Activated T-cell treated with anti-CD3 and anti-CD28 coated beads for 1 hour (primary cell): ENCODE measurements around the gene OASL.
"Not testable (repeated sequence)": the region's sequence is repeated elsewhere in the genome, so short reads cannot be mapped to it uniquely, and the experiment has no call there.

Experiments used
- DNase-seq: peaks from one replicate; pipeline ENCODE4 v3.0.0-alpha.2; 2020; ENCODE audit warnings: low read depth

OASL gene

DNA sequence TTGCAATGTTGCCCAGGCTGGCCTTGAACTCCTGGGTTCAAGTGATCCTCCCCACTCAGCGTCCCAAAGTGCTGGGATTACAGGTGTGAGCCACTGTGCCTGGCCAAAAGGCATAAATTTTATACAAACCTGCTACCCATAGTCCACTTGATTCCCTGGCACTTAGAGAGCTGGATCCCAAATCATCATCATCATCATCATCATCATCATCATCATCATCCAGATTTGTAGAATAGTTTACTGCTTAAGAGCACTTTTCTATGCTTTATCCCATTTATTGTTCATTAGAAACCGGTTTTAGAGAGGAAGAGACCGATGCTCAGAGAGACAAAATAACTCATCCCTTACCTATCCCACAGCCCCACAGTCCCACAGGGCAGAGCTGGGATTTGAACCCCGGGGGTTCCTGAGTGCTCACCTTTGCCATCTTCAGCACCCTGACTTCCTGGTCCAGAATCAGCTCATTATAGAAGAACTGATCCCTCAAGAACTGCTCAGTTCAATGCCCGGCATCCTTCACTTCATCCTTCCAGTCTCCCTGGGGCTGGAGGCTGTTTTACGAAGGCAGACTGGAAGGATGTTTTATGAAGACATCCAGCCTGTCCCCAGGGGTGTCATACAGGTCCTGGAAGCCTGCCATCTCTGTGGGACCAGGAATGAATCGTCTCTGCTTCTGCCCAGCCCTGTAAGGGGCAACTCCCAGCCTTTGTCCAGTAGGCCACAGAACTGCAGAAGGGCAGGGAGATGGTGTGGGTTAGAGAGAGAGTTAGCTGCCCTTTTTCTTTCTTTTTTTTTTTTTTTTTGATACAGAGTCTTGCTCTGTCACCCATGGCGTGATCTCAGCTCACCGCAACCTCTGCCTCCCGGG, 20.2 kb upstream of the OASL start:
- DNase-seq = no peak

DNA sequence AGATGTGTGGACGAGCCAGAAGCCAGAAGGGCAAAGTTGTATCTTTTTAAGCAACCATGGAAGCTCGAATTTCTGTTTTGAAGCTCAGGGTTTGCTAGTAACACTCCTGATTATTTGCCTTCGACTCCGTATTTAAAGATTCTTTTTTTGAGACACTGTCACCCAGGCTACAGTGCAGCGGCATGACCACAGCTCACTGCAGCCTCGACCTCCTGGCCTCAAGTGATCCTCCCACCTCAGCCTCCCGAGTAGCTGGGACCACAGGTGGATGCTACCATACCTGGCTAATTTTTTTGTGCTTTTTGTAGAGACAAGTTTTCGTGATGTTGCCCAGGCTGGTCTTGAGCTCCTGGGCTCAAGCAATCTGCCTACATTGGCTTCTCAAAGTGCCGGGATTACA, 18.7 kb upstream of the OASL start:
- DNase-seq = no peak

DNA sequence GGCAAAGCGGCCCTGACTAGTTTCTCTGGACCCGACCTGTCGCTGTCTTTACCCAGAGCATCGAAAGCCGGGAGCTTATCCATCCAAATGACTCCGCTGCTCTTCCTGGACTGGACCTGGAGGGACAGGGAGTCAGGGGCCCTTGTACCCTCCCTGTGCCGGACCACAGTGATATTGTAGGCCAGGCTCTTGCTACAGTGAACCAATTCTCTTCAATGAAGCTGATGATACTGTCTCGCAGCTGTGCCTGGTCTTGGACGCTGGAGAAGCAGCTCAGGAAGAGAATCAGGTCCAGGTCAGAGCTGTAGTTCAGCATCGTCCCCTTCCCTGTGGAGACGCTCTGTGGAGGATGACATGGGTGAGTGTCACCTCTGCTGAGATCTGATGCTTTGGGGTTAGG, 14.7 kb upstream of the OASL start:
- DNase-seq = no peak

DNA sequence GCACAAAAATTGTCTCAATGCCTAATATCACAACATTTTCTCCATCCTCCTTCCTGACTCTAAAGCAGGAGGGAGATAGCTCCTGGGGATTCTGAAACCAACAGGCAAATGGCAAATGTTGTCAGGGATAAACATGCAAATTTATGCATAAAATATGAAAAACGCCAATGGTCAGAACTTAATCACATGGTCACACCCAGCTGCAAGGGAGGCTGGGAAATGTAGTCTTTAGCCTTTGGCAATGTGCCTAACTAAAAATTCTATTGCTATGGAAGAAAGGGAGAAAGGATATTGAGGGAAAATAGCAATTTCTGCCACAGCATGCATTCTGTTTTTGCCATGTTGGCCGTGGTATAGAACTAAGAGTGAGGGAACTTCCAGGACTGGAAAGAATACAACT, 11.7 kb upstream of the OASL start:
- no peak for DNase-seq

DNA sequence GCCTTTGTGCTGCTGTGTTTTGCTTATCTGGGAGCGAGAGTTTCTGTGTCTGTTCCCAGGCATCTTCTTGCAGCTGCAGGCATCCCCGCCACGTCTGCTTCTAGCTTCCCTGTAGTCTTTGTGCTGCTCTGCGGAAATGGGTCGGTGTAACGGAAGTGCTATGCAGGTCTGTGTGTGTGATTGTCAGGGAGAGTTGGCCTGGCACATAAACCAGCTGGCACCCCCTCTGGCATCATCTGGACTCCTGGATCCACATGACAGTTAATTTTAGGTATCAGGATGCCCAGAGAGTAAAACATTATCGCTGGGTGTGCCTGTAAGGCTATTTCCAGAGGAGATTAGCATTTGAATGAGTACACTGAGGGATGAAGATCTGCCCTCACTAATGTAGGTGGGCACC, 9.4 kb upstream of the OASL start:
- no peak for DNase-seq

DNA sequence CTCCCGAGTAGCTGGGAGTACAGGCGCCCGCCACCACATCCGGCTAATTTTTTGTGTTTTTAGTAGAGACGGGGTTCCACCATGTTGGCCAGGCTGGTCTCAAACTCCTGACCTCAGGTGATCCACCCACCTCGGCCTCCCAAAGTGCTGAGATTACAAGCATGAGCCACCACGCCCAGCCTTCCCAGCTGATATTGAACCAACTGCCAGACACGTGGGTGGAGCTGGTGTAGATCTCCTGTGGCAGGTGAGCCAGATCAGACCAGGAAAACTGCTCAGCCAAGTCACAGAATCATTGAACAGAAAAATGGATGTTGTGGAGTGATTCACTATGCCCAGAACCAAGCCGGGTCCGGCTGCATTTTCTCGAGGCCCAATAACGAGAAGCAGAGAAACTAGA, 8.4 kb upstream of the OASL start:
- not testable (repeated sequence) for DNase-seq

DNA sequence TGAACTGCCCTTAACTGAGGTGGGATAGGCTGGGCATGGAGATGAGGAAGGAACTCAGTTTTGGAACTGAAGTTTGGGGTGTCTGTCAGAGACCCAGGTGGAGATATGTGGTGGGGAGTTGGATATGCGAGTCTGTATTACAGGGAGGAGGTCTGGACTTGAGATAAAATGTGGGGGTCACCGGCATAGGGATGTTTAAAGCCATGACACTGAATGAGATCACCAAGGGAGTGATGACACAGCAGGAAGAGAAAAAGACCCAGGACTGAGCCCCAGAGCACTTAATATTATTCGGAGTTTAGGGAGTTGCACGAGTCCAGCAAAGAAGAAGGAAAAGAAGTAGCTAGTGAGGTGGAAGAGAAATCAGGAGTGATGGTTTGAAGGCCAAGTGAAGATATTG, 4.0 kb upstream of the OASL start:
- DNase-seq = no peak

DNA sequence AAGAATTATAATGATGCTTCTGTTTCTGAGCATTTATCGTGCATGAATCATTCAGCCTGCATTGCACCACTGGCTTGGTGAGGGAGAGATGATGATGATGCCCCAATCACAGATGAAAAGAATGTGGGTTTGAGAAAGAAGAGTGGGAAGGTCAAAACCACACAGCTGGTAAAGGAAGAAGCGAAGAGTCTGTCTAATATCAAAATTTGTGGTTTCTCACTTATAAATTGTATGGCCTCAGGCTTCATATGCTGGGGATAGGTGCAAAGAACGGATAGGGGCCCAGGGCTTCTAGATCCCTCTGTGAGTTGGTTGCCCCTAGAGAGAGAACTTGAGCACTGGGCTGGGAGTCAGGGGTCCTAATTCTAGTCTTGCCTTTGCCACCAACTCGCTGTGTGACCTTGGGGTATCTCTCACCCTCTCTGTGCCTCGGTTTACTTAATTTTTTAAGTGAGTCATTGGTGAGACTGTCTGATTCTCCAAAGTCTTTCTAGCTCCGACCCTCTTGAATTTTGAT, 2.2 kb downstream of the OASL start:
- DNase-seq = no peak

DNA sequence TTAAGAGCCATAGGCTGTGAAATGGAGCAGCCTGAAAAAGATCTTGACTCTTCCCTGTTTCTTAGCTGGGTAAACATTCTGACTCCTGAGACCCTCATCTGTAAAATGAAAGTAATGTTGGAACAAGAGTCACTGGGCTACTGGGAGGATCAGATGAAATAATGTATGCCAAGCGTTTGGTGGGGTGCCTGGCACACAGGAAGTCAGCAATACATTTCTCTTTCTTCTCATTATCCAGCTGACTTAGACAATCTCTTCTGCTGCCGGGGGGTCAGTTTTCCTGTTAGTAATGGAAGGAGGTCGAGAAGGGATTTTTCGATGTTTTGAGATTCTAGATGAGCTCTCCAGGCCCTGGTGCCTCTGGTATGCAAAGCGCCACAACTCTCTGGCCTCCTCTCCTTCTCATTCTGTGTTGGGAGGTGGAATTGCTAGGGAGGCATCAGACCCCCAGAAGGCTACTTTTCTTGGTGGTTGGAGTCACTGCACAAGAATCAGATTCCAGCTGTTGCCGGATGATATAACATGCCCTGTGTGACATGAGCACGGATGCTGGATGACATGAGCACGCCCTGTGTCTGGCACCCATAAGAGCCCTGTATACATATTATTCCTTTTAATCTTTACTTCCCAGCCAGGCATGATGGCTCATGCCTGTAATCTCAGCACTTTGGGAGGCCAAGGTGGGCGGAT, 4.3 kb downstream of the OASL start:
- no peak for DNase-seq

DNA sequence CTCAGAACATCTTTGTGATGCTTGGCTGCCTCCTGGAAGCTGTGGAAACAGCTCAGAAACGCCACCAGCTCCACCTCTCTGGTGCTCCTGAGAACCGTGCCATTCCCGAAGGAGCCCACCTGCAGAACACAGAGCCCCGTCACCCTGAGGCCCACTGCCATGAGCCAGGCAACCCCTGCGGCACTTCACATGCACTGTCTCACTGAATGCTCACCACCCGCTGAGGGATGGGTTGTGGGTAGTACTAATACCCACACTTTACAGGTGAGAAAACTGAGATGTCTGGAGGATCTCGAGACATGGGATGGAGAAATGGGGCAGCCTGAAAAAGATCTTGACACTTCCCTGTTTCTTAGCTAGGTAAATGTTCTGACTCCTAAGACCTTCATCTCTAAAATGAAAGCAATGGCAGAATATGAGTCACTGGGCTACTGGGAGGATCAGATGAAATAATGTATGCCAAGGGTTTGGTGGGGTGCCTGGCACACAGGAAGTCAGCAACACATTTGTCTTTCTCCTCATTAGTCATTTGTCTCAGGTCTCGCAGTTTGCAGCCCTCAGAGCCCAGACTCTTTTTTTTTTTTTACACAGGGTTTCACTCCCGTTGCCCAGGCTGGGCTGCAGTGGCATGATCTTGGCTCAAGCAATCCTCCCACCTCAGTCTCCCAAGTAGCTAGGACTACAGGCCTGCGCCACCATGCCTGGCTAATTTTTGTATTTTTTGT, 5.3 kb downstream of the OASL start:
- DNase-seq = peak; percentile 32

DNA sequence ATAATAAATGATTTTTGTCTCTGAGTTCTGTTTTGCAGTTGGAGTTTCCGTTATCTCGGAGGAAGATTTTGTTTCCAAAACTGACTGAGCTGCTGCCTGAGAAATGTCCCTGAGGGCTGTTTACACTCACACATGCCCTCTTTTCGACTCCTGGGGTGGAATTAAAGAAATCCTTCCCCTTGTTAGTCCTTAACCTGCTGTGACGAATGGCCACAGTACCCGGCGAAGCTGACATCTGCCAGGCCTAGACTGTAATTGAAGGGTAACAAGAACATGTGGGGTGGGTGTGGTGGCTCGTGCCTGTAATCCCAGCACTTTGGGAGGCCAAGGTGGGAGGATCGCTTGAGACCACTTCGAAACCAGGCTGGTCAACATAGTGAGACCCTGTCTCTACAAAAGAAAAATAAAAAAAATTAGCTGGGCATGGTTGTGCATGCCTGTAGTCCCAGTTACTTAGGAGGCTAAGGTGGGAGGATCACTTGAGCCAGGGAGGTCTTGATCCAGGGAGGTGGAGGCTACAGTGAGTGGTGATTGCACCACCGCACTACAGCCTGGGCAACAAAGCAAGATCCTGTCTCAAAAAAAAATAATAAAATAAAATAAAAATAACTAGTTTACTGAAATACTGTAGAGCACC, 8.4 kb downstream of the OASL start:
- no peak for DNase-seq

DNA sequence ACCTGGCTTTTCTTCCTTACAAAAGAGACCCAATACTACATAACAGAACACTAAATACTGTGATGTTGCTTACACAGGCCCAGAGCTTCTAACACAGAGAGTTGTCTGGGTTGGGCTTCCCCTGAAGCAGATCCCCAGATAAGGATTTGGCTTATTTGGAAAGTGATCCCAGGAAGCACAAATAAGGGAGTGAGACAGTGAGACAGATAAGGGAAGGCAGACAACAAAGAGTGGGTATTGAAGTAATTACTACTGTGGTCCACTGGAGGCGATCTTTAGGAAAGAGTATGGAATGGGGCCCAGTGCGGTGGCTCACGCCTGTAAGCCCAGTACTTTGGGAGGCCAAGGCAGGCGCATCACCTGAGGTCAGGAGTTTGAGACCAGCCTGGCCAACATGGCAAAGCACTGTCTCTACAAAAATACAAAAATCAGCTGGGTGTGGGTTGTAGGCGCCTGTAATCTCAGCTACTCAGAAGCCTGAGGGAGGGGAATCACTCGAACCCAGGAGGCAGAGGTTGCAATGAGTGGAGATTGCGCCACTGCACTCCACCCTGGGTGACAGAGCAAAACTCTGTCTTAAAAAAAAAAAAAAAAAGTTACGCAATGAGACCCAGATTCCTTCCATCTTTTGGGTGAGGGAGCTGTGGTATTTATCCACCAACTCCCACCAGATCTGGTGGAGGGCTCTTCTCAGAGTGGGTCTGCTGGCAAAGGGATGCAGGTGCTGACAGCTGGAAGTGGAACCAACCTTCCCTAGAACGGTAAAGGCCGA, 12.6 kb downstream of the OASL start:
- DNase-seq = no peak

DNA sequence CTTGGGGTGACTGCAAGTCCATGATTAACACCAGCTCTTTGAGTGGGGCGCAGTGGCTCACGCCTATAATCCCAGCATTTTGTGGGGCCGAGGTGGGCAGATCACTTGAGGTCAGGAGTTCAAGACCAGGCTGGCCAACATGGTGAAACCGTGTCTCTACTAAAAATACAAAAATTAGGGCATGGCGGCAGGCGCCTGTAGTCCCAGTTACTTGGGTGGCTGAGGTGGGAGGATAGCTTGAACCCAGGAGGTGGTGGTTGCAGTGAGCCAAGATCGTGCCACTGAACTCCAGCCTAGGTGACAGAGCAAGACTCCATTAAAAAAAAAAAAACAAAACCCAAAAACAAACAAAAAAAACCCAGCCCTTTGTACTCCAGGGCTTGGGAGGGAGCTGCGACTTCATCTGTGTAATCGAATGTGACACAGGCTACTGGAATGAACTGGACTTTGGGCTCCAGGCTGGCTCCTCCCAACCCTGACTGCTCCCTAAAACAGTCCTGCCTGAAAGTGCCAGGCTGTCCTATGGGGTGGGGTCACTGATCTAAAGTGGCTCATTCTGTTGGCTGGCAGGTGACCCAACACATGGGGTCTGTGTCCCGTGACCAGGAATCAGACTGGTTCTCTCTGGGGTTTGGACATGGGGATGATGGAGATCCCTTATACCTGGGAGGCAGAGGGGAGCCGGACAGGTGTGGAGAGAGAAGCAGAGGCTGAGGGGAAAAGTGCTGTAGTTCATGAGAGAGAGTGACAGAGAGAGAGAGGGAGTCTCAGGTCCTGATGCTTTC, 13.4 kb downstream of the OASL start:
- no peak for DNase-seq

DNA sequence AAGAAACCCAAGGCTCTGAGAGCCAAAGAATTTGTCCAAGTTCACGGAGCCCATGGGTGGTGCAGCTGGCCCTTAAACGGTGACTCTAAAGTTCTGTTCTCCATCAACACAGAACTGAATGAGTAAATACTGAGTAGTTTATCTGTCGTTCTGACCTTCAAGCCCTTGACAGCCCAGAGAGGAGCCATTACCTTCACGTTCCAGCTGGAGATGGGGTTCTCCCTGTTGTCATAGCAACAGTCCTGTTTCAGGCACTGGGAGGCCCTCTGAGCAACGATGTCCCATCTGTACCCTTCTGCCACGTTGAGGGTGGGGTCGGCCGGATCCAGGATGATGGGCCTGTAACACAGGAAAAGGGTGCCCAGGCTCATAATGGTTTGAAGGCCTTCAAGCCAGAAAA, 15.2 kb downstream of the OASL start:
- no peak for DNase-seq

DNA sequence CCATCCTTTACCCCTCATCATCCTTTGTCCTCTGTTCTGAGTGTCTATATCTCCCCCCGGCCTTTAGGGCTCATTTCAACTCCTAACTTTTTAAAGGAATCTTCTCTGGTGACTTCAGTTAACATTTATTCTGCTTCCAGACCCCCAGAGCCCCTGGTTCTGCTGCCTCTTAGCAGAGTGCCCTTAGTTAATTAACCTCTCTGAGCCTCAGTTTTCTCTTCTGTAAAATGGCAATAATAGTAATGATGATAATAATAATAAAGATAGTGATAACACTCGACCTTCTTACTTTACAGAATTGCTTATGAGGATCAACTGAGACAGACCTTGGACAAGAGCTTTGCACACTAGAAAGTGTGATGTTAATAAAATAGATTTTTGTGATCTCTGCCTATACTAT, 16.3 kb downstream of the OASL start:
- DNase-seq = no peak

DNA sequence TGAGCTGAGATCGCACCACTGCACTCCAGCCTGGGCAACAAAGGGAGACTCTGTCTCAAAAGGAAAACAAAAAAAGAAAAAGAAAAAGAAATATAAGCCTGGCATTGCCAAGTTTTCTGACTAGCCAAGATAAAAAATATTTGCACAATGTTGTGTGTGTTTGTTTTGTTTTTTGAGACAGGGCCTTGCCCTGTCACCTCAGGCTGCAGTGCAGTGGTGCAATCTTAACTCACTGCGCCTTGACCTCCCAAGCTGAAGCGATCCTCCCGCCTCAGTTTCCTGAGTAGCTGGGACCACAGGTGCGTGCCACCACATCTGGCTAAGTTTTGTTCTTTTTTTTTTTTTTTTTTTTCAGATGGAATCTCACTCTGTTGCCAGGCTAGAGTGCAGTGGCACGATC, 17.3 kb downstream of the OASL start:
- DNase-seq = no peak

DNA sequence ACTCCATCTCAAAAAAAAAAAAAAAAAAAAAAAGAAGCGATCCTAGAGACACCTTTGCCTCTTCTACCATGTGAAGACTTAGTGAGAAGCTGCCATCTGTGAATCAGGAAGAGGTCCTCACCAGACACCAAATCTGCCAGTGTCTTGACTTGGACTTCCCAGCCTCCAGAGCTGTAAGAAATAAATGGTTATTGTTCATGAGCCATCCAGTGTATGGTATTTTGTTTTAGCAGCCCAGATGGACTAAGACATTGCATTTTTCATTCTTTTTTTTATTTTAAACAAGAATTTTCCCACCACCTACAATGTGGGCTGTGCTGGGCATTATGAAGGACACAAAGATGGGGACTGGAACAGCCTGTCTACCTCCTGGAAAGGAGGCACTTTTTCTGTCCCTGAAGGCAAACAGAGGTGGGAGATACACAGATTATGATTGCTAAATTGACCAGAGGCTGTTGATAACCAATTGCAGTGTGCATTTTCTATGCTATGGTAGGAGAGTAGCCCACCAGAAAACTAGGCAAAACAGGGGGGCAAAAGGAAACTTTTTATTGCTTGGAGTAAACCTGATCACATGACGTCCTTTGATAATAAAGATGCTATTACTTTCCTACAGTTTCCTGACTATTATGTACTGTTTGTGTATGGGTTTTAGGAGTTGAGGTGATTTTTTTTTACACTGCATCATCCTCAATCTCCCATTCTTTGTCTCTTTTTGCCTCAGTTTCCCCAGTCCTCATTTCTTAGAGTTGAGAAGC, 20.0 kb downstream of the OASL start:
- DNase-seq = no peak

DNA sequence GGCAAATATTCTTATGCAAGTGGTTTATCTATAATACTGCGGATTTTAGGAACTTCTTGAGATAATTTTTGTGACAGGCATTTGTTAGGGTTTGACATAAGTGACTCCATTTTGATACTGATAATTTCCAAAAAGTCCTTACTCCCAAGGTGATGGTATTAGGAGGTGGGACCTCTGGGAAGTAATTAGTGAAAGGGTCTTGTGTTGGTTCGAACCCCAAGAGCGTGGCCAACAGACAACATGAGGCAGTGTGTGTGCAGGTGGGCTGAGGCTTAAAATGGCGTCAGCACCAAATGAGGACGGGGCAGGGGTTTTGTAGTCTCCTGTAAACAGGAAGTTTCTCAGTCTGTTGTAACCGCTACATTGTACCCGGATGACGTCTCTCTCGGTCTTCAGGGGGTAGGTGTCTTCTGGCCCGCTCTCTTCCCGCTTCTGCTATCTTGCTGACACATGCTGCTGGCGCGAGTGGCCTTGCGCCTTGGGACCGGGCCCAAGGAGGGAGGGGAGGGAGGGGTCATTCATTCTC, 21.0 kb downstream of the OASL start:
- no peak for DNase-seq
